Stimulated activated CD8-positive, alpha-beta memory T cell treated with anti-CD3 and anti-CD28 coated beads, Interleukin-15, amount 100 ng/mL, for 48 hours (primary cell): Measurements from ENCODE around the gene CEP78.
A peak's percentile ranks its signal among the peaks of the same experiment; 100 is the strongest.

ENCODE experiments used
- DNase-seq, 2 donors: peaks; one replicate each; pipeline ENCODE4 v3.0.0-alpha.2; 2020; ENCODE audit warnings: low read depth in 2 of 2

Gene CEP78

DNA sequence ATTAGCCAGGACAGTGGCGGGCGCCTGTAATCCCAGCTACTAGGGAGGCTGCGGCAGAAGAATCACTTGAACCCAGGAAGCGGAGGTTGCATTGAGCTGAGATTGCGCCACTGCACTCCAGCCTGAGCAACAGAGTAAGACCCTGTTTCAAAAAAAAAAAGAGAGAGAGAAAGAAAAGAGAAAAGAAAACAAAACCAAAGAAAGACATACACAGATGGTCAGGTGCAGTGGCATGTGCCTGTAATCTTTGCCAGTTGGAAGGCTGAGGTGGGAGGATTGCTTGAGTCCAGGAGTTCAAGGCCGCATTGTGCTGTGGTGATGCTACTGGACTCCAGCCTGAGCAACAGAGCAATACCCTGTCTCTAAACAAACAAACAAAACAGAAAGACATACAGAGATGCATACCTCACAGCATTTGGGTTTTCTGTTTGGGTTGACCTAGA is 51.1 kb downstream of the CEP78 start:
- DNase-seq: no peak

DNA sequence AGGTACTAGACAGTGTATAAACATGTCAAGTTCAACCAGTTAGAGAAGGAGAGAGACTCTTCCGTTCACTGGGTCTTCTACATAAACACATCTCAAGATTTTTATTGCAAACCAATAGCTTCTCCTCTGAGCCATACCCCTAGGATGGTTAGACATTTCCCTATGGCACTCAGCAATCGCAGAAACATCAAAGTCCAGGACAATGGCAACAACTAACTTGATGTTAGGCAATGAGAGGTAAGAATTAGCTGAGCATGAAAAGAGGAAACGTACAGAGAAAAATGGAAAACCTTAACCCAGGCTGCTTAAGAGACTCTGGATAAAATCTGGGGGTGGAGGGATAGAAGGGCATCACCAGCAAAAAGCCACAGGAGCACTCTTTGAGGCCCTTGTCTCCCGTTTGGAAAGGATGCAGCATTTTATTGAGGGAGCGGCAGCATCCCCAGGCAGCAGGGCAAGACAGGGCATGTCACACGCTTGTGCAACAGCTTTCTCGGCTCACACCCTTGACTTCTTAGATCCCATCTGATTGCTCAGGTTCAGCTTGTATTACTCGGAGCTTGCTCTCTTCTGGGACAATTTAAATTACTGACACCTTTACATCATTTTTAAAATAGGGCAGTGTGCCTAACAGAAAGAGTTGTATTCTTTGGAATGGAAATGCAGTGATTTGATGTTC is 52.5 kb downstream of the CEP78 start:
- no peak for DNase-seq

DNA sequence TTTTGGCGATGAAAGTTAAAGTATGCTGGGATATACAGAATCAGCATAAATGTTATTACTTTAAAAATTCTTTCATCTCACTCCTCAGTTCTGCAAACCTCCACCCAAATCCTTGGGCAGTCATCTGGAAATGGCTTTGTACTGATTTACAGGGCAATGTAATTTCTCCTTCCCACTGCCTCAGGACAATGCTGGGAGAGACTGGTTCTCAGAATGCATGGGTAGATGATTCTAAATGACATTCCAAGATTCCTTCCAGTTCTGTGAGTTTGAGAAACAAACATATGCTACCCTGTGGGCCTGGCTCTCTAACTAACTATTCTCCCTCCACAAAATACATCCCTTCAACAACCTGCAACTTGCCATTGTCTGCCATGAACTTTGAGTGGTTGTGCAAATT is 53.6 kb downstream of the CEP78 start:
- DNase-seq: no peak

DNA sequence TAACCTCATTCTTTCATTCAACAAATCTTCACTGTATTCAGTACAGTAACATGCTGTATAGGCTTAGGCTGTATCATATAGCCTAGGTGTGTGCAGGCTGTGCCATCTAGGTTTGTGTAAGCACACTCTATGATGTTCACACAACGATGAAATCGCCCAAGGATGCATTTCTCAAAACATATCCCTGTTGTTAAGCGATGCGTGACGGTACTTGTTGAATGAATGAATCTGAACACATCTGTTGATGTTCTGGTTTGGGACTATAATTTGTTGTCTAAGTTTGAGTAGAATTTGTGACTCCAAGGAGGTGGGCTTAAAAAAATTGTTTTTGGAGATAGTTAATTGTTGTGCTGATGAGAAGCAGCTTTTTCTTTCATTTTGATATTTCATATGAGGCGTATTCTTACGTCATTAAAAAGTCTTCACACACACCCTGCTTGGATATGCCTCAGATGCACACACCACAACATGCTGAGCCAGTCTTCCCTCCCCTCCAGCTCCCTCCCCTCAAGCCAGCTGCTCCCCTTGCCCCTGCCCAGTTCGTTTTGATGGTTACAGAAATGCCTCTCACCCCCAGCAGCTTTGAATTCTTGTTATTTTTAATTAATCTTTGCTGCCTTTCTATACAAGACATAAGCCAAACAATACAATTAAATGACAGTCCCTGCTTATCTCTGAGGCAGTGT is 55.5 kb downstream of the CEP78 start:
- DNase-seq: no peak

DNA sequence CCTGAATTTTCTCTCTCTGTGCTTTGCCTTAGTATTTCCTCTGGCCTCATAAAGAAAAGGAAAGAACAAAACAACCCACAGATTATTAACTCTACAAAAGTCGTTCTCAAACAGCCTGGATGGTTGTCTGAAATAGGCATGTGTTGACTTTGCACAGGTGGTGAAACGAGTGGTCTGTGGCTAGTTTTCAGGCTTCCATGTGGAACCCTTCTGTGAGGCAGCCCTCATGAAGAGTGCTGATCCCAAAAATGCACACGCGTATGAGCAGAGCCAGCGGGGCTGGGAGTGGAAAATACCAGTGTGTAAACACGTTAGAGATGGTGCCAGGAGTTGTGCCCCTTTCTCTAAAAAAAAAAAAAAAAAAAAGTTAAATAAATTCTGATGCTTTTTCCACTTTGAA is 56.2 kb downstream of the CEP78 start:
- DNase-seq: no peak

DNA sequence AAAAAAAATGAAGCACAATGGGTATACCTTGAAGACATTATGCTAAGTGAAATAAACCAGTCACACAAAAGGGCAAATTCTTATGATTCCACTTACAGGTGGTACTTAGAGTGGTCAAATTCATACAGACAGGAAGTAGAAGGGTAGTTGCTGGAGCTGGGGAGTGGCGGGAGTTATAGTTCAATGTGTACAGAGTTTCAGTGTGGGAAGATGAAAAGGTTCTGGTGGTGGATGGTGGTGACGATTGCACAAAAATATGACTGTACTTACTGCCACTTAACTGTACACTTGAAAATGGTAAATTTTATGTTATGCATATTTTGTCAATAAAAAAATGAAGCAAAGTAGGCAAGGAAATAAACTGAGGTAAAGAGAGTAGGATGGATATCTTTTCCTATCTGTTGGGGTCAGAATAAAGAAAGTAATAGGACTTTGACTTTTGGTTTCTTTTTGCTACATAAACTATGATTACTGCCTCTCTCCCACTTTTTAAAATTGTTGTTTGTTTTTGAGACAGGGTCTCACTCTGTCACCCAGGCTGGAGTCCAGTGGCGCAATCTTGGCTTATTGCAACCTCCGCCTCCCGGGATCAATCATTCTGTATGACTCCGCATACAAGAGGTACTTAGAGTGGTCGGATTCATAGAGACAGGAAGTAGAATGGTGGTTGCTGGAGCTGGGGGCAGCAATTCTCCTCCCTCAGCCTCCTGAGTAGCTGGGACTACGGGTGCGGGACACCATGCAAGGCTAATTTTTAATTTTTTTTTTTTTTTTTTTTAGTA is 57.0 kb downstream of the CEP78 start:
- DNase-seq: no peak

DNA sequence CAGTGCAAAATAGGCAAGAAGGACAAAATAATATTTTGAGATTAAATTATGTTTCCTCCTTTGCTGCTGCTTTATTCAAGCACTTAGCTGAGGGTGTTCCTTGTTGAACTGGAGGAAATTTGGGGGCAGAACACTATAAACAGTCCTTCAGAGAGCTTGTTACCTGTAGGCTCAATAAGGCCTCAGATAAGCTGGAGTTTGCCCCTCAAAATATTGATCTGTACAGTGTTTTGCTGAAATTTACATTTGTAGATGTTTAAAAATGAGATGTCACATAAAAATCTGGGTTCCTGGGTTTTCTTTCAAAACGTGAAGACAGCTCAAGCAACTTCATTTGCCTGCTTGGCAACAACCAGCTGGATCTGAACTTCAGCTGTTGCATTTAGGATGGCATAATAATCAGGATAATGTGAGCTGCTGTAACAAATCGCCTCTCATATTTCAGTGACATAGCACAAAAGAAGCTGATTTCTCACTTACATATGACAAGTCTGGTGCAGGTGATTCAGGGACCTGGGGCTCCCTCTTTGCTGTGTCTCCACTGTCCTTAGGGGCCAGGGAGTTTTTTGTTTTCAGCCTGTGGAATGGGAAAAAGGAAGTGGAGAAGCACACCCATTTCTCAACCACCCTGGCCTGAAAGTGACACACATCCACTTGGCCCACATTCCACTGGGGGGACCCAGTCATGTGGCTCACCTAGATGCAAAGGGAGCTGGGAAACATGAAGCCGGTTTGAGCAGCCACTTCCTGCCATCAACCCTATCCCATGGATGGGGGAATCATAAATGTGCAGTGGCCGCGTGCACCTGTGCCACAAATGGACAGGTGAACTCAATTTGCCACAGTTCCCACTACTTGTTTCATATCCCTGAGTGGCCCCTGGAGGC is 58.7 kb downstream of the CEP78 start:
- DNase-seq: no peak

DNA sequence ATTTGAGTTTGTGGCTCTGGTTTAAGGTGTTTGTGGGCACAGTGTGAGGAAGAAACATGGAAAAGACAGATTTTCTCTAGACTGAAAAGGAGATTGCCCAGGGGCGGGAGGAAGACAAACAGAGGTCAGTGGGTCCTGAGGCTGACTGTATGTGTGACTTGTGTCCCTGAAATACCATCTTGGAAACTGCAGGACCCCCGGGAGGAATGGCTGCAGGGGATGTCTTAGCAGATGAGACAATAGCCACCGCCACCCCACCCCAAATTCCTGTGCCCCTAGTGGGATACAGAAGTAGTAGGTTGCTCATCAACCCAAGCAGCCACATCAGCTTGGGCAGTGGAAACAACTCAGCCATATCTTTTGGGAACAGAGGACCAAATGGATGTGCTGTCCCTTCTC is 59.3 kb downstream of the CEP78 start:
- DNase-seq: no peak

DNA sequence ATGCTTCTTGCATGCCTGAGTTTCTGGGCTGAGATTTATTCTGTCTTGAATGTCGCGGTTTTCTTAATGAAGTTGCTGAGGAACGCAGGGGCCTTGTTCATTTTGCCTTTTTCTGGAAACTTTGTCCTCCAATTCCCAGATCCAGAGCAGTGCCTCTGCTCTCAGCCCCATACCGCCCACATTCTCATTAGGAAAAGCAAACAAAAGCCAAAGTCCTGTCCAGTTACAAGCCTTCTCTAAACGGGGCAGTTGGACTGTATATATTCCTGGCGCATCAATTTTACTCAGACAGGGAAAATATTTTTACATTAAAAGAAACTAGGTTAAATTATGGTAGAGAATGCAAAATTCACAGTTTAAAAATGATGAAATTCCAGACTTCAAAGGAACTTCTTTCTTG is 59.9 kb downstream of the CEP78 start:
- DNase-seq: no peak

DNA sequence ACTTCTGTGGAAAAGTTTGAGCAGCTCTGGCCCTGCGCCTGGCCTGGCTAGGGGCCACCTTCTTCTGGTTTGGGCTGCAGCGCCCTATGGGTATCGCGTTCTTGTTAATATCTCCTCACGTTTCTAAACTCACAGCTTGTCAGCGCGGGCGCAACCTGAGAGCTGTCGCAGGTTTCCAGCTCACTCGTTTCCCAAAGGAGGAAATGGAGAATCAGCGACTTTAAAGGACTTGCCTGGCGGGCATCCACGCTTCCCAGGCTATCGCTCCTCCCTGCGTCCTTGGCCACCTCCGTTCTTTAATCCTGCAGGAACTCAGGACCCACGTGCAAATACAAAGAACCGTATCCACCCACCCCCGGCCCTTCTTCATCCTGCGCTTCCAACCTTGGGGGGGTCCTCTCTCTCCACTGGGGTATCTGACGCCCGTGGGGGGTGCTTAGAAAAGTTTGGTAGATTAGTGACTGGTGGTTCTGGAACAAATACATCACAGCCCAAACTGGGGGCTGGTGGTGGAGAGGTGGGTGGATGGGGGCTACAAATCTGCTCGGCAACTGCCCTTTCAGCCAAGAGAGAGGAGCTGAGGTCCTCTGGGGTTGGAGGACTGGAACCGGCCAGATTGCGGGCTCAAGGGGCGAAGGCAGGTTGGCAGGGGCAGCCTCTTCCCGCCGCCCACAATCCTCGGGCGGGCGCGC is 60.5 kb downstream of the CEP78 start:
- DNase-seq: no peak

DNA sequence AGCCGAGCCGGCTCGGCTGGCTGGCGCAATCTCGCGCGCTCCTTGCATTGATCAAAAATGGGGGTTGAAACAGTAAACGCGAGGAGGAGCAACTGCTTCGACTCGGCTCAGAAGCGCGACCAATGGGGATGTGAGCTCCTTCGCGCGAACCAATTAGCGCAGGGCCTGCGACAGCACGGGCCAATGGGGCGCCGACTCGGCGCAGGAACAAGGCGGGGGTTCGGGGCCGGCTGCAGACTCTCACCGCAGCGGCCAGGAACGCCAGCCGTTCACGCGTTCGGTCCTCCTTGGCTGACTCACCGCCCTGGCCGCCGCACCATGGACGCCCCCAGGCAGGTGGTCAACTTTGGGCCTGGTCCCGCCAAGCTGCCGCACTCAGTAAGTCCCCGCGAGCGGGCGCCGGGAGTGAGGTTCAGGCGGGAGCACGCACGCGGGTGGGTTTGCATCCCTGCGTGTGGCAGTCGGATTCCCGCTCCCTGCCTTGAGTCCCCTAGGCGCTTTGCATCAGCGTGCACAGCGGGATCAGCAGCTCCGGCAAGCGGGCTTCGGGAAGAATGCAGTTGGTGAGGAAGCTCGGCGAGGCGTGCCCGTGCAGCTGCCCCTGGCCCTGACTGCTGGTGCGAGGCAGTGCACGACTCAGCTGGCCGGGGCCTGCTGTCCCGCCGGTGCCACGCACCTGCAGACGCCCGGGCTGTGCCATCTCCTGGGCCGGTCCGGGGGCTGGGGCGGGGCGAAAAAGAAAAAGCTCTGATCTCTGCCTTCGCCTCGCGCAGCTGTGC is 61.2 kb downstream of the CEP78 start, which contains the start of gene PSAT1:
PSAT1 (plus strand) TSS at position 233 of the 779 bp plus-strand sequence; CDS start at position 319, 86 bp downstream.
- peak; percentile 87 to 90 for DNase-seq

DNA sequence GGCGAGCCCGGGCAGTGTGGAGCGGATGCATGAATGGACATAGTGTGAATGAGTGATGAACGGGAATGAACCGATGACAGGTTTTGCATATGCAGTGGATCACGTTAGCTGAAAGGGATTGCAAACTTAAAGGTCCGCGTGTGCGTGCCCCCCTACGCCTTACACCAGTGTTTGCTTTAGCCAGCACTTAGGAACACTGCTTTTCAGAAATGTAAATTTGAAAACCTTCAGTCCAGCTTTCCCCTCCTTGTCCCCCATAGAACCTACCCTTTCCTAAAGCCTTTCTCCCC is 61.7 kb downstream of the CEP78 start:
- no peak for DNase-seq

DNA sequence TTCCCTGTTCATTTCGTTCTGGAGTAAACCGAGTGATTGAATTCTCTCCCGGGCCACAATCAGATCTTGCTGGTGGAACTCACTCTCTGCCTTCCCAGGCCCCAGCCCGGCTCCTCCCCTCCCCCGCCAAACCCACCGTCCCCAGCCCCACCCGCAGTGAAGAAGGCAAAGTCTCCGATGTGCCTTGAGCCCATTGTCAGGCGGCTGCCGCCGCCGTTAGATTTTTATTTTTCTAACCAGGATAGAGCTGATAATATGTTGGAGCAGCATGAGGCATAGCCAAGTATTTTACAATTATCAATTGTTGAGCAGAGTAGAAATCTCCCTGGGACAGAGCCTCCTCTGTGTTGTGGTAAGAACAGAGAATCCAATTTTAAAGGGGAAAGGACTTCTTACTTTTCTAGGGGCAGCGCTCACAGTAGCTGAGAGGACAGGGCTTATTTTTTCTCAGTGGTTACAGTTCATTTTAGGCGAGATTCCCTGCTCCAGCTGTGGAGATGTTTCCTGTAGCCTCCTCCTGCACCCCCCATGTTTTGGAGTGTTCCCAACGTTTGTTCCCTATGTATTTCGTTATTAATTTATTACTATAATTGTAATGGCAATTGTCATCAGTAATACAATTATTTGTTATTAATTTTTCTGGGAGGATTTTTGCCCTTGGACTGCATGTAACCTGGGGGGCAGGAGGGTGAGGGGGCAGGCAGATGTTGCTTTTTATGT is 62.3 kb downstream of the CEP78 start:
- DNase-seq: no peak

DNA sequence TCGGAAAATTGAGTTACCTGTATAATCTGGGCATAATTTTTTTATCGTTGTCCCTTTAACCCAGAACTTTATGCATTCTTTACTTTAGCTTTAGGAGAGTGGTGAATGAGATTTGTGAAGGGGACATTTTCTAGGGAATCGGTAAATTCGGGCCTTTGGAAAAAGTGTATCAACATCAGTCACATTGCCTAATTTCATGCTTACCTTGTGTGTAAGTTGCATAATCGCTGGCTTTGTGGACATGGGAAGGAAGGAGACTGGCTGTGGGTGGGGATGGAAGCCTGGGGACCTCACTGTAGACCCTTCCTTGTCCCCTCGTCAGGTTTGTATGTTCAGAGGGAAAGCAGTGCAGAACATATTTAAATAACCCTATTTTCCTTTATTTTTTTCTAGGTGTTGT is 64.3 kb downstream of the CEP78 start:
- DNase-seq: no peak

DNA sequence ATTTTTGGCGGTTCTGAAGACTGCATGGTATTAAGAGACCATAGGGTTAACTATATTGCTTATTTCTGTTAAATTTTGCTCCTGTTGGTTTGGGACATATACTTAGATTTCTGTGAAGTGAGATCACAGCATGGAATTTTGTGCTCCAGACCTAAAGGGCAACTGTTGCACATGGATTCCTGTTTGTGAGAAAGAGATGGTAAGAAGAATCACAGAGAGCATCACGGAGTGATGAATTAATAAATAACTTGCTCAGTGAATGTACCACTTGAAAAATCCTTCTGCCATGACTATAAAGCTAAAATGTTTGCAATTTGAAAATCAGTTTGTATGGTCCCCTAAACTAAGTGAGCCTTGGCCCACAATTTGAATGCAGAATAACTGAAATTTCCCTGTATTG is 65.6 kb downstream of the CEP78 start:
- DNase-seq: no peak

DNA sequence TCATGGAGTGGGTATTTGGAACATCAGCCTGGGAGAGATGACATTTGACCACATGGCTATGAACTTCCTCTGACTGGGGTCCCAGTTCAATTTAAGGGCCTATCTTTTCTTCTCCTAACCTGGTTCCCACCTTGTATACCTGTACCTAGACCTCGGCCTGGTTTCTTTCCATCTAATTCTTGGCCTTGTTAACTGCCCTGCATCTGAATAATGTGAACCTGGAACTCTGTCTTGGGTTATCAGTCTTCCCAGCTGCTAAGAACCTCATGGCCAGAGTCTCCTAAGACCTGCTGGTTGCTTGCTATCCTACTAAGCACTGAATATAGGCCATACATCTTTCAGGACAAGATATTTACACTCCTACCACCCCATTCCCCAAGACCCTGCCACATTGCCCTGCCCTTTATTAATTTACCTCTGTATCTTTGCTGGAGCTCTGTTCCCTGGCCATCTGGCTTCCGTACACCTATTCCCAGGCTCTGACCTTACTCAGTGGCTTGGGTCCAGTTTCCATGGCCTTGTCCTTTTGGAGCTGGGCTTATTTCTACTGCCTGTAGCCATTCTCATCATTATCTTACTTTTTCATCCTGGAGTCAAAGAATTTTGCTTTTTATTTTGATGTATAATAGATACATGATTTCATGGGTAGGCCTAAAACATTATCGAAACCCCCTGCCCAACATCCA is 67.6 kb downstream of the CEP78 start:
- no peak for DNase-seq

DNA sequence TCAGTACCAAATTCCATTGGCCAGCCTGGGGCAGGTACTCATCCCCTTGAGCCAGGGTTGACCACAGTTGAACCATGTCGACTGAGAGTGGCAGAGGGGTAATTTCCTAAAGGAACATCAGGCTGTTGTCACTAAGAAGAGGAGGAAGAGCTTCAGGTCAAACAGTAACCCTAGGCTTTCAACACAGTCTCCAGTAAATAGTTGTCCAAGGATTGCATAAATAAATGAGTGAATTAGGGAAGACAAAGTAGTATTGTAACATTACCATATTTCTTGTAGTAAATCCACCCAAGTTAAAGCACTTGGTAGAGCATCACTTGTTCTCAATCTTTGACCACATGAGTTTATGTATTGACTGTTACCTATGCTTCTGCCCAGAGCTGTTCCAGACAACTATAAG is 68.5 kb downstream of the CEP78 start:
- DNase-seq: no peak

DNA sequence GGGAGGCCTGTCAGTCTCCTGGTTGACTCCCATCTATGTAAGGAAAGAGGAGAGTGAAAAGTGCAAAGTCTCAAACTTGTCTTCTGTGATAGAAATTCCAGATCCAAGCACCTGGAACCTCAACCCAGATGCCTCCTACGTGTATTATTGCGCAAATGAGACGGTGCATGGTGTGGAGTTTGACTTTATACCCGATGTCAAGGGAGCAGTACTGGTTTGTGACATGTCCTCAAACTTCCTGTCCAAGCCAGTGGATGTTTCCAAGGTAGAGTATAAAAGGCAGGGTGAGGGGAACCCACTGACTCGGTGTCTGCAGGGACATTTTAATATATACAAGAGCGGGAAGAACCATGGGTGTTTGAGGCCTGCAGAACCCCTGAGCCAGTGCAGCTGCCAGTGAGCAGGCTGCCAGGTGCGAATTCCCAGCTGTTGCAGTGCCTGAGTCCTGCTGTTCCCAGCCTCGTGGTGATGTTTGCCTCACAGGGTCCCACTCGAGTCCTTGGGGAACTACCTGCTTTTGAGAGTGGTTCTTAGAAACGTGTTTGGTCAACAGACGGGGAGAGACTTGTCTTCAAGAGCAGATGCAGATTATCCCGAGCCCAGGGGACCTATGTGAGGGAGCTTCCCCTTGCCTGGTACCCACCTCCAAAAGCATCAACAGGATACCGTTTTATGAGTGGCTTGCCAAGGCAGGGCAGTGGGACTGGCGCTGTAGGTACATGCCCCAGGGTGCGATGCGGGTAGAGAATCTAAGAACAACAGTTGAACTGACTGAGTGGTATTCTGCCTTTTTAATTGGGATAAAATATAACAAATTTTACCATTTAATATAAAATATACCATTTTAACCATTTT is 70.6 kb downstream of the CEP78 start:
- no peak for DNase-seq
